Activated CD8-positive, alpha-beta memory T cell treated with anti-CD3 and anti-CD28 coated beads, Interleukin-2, amount 50 U/mL, for 1 hour (primary cell): Measurements from ENCODE around the gene LRRN2.
"Not testable (repeated sequence)": the region's sequence is repeated elsewhere in the genome, so short reads cannot be mapped to it uniquely, and the experiment has no call there.

Experiments used
- DNase-seq: peaks from one replicate; pipeline ENCODE4 v3.0.0-alpha.2; 2020; ENCODE audit errors: extremely low read depth

LRRN2 gene

DNA sequence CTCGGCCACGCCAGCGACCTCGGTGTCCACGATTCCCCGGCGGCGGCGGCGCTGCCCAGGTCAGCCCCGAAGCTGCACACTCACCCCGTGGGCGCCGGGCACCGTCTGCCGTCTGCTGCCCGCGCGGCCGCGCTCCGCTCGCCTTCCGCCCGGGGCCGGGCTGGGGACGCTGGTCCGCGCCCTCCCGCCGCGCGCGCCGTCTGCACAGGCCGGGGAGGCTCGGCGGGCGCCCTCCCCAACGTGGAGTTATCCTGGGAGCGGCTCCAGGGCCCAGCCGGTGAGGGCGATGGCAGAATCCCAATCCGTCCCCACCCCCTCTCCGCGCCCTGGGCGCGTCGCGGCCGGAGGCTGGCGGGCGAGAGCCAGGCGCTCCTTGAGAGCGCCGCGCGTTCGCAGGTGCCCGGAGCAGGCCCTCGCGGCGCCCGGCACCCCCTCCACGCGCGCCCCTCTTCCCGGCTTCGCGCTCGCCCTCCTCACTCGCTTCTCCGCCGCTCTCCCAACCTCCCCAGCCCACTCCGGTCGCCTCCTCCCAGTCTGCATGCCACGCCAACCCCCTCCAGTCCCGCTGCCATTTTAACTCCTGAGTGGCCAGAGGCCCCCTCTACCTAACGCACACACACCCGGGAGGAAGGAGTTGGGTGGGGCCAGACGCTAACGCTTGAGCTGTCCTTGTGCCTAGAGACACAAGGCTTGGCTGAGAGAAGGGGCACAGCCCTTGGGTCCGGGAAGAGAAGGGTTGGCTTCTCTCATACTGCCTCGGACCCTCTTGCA is at the start of gene LRRN2:
LRRN2 (minus strand) TSS at position 503 of the 771 bp plus-strand sequence. CDS start 65,746 bp downstream, outside the sequence.
- DNase-seq = no peak

DNA sequence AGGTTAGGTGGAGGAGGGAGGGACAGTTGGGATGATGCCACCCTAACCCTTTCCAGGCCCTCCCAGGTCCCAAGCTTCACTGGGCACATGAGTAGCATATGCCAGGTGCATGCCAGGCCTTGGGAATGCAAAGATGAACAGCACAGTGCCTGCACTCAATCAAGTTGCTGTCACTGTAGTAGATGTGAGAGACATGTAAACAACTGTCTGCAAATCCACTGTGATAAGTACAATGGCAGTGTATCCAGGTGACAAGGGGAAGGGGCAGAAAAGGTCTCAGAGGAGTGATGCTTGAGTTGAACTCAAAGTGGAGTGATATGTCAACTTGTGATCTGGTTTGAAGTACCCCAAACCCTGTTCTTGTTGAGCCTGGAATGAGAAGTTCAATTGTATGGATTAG is 49.5 kb upstream of the LRRN2 start:
- no peak for DNase-seq

DNA sequence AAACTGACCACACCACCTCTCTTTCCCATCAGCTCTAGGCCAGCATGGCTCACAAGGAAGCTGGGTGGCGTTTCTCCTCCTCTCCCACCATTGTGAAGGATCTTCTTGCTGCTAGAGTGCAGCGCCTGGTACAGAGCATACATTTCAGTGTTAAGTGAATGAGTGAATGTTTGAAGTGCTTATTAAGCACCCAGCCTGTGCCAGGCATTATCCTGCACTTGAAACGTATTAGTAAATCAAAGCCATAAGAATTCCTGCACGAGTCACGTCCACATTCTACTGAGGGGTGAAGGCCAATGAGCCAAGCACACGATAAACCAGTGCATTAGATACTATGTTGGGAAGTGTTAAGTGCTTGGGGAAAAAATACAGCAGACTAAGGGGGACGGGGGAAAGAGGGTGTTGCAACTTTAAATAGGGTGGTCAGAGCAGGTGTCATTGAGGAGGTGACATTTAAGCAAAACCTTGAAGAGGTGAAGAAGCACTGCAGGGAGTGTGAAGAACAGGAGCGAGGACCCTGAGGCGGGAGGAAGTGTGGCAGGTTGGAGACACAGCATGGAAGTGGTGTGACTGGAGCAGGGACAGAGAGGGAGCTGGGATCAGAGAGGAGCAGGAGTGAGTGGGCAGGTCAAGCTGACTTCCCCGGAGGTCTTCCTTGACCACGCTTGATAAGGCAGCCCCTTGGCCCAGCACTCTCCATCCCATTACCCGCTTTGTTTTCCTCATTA is 48.5 kb upstream of the LRRN2 start:
- DNase-seq = no peak

DNA sequence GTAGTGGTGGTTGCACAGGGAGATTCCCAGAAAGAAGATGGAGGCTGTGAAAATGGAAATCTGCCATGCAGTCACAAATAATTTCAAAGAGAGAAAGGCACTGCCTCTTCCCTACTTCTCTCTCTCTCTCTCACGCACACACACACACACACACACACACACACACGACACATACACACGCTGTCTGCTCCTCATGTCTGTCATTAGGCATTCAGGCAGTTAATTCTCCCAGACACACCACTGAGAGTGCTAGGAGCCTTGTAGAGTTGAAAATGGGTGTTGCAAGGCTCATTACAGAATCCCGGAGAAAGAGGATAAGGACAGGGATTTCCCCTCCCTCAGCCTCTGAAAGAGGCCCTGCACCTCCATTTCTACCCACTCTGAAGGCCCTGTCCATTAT is 47.8 kb upstream of the LRRN2 start:
- DNase-seq = no peak

DNA sequence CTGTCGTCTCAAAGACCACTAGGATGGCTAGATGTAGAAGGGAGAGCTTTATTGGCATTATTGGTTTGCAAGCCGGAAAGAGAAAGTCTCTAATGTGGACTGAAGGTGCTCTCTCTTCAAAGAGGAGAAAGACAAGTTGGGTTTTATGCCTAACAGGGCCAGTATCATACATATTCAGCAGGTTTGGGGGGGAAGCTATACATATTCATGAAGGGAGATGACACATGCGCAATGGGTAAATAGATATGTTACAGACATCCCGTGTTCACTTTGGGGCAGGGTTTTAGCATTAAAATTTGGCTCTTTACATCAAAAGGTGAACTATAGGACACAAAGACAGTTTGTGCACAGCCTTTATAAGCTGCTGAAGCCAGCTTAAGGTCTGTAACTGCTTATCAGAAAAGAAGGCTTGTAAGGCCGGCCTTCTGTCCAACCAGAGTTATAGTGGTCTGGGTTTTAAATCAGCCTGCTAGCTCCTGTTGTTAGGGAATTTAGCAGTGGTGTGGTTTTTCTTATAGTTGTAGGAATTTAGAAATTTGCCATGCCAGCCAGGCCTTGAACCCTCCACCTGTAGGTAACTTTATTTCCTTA is 46.5 kb upstream of the LRRN2 start:
- no peak for DNase-seq

DNA sequence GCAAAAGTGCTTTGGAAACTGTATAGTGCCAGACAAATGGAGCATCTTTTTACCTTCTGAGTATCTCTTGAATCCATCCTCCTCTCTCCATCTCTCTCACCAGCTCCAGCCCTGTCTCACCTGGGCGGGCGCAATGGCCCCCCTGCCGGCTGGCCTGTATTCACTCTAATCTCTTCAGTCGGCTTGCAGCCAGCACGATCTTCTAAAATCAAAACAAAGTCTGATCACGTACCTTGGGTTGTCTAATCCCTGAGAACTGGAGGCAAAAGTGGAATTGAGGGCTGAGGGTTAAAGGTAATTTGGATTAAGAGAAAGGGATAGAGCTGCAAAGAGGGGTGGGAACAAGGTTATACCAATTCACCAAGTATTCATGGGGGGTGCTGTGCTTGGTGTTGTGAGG is 46.0 kb upstream of the LRRN2 start:
- no peak for DNase-seq

DNA sequence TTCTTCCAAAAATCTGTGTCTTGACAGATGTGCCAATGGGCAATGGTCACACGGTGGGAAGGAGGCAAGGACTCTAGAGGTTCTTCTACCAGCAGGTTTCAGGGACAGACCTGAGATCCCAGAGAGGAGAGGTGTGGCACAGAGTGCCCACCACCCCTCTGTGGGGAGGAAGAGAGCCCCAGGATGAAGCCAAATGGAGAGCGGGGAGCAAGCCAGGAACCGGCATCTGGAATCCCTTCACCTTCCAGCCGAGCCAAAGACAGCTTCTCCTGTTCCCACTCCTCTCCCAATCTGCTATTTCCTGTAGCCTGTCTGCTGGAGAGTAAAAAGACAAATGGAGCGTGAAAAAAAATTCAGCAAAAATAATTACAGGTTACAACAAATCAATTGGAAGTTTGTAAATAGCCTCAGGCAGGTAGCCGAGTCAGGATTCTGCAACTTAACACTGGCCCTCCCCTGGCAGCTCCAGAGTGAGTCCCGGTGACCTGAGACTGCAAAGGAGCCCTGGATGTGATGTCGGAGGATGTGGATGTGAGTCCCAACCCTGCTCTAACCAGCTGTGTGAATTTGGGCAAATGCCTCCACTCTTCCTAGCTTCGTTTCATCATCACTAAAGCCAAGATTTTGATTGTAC is 45.4 kb upstream of the LRRN2 start:
- DNase-seq = no peak

DNA sequence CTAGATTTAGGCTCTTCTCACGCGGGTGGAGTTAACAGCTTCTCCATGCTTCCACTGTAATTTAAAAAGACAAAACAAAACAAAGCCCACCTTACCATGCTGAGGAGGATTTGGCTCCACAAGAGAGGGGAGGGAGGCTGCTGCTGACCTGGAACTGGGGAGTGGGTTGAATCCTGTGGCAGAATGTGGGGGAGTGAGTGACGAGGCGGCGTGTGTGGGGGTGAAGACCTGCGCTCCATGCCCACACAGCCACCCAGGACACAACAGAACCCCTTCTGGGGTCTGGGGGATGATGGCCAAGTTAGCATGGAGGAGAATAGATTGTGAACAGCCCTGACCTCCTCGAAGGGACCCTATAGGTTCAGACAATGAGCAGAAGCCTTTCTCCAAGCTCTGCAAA is 44.0 kb upstream of the LRRN2 start:
- DNase-seq = no peak

DNA sequence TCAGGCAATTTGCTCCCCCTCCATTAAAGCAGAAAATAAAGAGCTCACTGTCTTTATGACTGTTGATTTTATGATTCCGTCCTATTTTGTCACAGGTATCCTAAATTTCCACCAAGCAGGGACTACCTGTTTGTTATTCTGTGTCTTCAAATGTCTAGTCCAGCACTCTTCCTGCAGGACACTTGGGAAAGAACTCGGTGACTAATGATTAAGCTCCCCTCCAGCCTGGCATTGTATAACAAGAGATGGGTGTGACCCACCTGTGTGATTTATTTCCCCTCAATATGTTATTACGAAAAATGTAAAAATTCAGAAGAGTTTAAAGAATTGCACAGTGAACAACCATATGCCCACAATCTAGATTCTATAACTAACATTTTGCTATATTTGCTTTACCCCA is 42.9 kb upstream of the LRRN2 start:
- DNase-seq = no peak

DNA sequence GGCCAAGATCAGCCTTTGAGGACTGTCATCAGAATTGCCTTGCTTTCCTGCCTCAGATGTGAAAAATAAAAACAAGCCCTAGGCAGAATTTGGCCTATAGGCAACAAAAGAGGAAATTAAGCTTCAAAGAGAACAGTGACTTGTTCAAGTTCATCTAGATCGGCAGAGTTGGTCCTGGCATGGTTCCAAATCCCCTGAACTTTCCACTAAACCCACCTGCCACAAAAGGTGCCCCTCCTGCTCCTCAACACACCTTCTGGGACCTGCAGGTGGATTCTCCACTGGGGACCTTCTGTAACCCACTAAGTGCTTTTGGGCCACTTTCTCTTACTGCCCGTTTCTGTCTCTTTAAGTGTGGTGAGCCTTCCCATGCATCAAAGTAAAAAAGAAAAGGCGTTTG is 42.5 kb upstream of the LRRN2 start:
- DNase-seq = no peak

DNA sequence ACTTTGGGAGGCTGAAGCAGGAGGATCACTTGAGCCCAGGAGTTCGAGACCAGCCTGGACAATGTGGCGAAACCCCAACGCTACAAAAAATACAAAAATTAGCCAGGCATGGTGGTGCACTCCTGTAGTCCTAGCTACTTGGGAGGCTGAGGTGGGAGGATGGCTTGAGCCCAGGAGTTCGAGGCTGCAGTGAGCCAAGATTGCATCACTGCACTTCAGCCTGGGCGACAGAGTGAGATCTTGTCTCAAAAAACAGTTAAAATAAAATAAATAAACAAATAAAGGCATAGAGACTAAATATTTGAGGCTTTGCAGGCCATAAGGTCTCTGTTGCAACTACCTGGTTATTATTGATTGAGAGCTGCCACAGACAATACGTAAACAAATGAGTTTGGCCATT is 41.9 kb upstream of the LRRN2 start:
- DNase-seq = not testable (repeated sequence)

DNA sequence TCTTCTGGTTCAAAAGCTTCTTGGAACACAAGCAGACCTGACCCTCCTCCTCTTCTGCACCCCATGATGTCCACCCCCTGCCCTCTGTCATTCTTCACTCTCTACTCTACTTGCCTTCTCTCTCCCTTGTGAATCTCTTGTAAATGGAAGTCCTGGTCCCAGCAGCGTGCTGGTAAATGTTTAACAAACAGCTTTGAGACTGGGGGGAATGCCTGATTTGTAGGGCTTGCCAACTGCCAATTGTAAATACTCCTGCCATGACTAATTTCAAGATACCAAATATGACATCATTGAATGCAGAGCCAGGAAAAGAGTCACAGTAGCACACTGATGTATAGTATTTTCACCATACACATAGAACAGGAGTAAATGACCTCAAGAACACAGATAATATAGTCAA is 40.9 kb upstream of the LRRN2 start:
- DNase-seq = no peak

DNA sequence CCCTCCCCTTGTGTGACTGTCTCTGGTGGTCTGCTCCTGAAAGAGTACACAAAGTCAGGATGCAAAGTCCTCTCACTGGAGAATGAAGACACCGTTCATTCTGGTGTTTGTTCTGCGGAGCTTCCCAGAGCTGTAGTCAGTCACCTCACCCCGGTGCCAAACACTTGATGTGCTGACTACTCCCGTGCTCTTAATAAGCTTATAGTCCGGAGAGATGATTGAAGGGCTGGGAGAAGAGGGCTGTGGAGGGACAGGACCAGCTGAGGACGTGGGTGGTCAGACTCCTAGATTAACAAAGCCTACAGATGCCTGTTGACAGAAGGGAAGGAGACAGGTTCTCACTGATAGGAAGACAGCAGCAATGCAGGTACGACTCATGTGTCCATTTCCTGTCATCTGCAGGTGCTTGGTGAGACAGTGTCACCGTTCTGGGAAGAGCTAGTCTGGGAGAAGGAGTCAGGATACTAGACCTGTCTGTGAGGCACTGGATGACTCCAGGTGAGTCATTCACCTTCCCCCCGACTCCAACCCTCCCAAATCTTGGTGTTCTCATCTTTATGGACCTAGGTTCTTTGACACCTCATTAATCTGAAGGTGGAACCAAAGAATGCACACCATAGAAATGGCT is 40.4 kb upstream of the LRRN2 start:
- DNase-seq = no peak

DNA sequence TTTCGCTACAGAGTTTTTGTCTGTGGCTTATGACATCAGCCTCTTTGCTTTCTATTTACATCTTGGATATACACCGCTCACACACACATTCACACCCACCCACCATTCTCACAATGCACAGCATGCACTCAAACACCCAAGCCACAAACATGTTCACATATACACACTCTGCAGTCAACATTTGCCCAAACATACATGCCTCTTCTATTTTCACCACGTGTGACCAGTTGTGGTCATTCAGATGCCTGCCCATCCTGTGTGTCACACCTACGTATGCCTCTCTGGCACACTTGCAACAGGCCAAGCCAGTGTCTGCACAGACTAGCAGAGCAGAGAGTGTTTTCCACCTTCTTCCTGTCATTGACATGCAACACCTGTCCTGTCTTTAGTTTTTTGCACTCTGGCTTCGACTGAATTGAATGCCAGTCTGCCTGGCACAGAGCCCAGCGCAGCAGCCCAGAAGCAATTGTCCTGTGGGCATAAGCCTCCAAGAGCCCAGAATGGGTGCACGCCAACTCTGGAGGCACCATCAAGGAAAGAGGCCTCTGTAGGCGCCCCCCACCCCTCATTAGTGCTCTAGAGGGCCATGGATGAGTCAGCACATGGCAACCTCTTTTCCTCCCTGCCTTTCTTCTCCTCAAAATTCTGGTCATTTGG is 37.7 kb upstream of the LRRN2 start:
- no peak for DNase-seq

DNA sequence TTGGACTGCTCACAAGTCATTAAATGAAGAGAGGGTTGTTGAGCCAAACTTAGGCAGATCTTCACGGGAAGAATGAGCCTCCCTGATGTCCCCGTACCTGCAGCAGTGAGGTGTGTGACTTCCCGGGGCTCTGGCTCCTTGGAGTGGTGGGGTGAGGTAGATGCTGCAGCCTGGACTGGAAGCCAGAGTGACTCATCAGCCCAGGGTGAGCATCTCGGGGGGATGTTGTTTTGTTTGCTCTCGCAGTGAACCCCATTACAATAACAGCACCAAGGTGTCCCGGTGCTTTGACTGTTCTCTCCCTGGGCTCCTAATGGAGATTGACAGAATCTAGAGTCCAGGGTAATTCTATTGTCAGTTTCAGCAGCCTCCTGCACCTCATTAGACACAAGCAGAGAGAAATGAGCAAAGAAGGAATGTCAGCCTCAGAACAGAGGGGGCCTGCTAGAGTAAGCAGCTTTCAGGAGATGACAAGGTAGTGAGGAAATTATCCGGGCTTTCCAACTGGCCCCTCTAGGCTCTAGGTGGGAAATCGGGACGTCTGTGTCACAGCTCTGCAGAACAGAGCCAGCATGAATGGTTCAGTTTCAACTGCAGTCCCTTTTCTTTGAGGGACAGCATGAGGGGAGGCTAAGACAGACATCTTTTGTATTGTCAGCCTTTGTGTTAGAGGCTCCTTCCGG is 36.0 kb upstream of the LRRN2 start:
- no peak for DNase-seq

DNA sequence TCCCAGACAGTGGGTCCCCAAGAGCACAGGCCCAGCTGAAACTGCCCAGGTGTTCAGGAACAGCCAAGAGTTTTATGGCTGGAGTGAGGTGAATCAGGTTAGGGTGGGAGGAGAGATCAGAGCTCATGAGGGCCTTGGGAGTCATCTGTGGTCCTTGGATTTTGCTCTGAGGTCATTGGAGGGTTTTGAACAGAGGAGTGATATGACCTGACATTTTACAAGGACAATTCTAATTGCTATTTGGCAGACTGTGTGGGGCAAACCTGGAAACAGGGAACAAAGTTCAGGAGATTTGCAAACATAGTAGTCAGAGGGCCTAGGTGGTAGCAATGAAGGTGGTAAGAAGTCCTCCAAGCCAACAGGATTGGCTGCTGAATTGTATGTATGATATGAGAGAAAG is 31.1 kb upstream of the LRRN2 start:
- no peak for DNase-seq

DNA sequence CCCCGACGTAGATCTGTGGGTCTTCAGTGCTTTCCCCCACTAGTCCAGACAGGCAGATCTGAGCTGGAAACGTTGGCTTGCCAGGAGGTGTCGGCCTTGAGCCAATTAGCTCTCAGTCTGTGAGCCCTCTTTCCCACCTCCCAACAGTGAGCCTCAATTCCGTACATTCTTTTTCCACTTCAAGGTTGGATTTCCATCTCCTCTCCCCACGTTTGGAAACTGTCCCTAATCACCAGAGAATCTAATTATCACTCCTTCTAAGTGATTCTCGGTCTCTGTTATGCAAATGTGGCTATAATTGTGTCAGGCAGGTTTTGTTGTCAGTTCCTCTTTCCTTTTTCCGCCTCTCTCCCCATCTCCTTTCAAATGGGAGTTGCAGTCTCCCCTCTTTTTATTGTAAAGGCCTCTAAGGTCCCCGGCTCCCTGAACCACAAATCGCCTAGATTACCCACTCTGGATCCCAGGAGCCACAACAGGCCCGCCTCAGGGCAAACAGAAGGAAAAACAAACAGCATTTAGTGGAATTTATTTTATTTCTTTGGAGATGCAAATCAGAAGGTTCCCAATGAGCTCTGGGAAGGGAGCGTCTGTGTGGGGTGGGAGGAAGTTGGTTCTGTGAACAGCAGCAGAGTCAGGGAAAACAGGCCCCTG is 29.4 kb upstream of the LRRN2 start:
- no peak for DNase-seq

DNA sequence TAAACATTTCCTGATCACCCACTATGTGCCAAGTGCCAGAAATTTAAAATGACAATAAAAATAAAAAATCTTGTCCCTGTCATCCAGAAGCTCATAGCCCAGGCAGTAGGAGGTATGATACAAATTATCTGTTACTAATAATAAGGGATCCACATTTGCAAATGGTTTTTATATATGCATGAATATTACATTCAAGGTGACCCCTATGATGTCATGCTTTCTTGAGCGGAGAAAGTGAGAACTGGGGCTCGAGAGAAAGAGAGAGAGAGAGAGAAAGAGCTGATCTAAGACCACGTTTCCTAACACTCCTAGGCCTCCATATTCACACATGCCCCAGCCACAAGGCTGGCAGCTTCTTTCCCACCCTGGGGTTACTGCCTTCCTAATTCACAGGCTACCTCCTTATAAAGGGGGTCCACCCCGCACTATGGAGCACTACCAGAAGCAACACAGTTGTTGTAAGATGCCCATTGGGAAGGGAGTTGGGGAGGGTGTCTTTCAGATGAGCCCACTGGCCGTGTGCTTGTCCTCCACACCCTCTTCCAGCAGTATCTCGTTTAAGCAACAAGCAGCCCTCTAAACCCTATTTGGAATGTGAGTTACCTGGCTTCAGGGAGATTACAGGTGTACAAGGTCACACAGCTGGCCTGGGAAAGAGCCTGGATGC is 28.8 kb upstream of the LRRN2 start:
- DNase-seq = no peak

DNA sequence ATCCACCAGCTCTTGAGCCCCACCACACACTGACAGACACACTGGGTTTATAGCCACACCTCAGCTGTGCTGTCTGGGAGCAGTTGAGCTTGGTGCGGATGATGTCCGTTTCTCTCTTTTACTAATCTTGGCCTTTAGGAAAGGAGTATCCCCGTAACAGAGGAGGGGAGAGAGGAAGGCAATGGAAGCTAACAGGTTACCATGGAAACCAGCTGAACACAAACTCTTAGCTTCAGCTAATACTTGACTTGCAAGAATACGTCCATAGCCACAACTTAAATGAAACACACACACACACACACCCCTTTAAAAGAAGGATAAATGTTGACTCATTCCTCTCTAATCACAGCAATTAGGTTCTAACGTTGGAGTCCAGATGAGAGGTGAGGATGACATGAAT is 28.0 kb upstream of the LRRN2 start:
- DNase-seq = no peak
